ENCODE measurements around the gene ZNF175.
A peak's percentile ranks its signal among the peaks of the same experiment; 100 is the strongest.

The ZNF175 gene

GRCh38 chr19:51550848-51551672 is 20.0 kb upstream of the ZNF175 start:
- DNase-seq = no peak

GRCh38 chr19:51551673-51552432 is 19.2 kb upstream of the ZNF175 start:
- DNase-seq = no peak

- no peak for DNase-seq
Observed at GRCh38 chr19:51552608-51552995, 18.5 kb upstream of the ZNF175 start.

GRCh38 chr19:51552996-51553725 is 17.9 kb upstream of the ZNF175 start:
- peak; percentile 45 for DNase-seq

GRCh38 chr19:51559240-51559639 is 11.8 kb upstream of the ZNF175 start:
- no peak for DNase-seq

GRCh38 chr19:51560339-51560738 is 10.7 kb upstream of the ZNF175 start:
- DNase-seq = no peak

- DNase-seq = no peak
Observed at GRCh38 chr19:51564791-51565190, 6.3 kb upstream of the ZNF175 start.

- DNase-seq = no peak
Observed at GRCh38 chr19:51565583-51565982, 5.5 kb upstream of the ZNF175 start.

GRCh38 chr19:51566489-51567100 is 4.5 kb upstream of the ZNF175 start:
- no peak for DNase-seq

GRCh38 chr19:51567583-51567982 is 3.5 kb upstream of the ZNF175 start:
- DNase-seq = no peak

- no peak for DNase-seq
Observed at GRCh38 chr19:51568456-51568855, 2.6 kb upstream of the ZNF175 start.

- DNase-seq = no peak
Observed at GRCh38 chr19:51571599-51571998, 516 bp downstream of the ZNF175 start.

- DNase-seq = no peak
Observed at GRCh38 chr19:51572410-51572809, 1.3 kb downstream of the ZNF175 start.

GRCh38 chr19:51572908-51573307 is 1.8 kb downstream of the ZNF175 start:
- DNase-seq = no peak

- no peak for DNase-seq
Observed at GRCh38 chr19:51573331-51573730, 2.2 kb downstream of the ZNF175 start.

GRCh38 chr19:51576850-51577249 is 5.8 kb downstream of the ZNF175 start:
- no peak for DNase-seq

- DNase-seq = no peak
Observed at GRCh38 chr19:51586103-51586728, 15.1 kb downstream of the ZNF175 start.

GRCh38 chr19:51586799-51587198 is 15.7 kb downstream of the ZNF175 start:
- no peak for DNase-seq

- no peak for DNase-seq
Observed at GRCh38 chr19:51587264-51588191, 16.4 kb downstream of the ZNF175 start.

GRCh38 chr19:51589511-51589910 is 18.4 kb downstream of the ZNF175 start:
- no peak for DNase-seq

- no peak for DNase-seq
Observed at GRCh38 chr19:51590441-51590840, 19.4 kb downstream of the ZNF175 start.

All from midbrain (tissue), 1 donor.